Stimulated activated CD4-positive, alpha-beta T cell treated with anti-CD3 and anti-CD28 coated beads, Interleukin-12 subunit alpha, Interleukin-12 subunit beta, amount 100 ng/mL, for 4 hours (primary cell): ENCODE data around the gene OR2AJ1.

ENCODE experiments used
- DNase-seq: peaks from one replicate; pipeline ENCODE4 v3.0.0-alpha.2; 2020

Gene OR2AJ1

DNA sequence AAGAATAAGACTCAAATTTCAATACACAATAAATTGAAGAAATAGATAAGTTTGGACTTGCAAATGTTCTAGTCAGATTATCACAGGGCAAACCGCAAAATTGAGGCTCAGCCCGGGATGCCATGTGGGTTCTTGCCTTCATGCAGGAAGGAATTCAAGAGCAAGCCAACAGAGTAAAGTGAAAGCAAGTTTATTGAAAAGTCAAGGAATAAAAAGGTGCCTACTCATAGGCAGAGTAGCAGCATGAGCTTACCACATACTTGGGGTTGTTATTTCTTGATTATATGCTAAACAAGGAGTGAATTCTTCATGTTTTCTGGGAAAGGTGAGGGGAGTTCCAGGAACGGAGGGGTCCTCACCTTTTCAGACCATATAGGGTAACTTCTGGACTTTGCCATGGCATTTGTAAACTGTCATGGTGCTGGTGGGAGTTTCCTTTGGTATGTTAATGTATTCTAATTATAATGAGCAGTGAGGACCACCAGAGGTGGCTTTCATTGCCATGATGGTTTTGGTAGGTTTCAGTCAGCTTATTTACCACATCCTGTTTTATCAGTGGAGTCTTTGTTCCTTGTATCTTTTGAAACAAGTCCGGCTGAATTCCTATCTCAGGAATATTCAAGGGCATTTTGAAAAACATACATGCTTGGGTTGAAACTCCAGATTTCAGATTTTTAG, 38.4 kb downstream of the OR2AJ1 start:
- DNase-seq: no peak

DNA sequence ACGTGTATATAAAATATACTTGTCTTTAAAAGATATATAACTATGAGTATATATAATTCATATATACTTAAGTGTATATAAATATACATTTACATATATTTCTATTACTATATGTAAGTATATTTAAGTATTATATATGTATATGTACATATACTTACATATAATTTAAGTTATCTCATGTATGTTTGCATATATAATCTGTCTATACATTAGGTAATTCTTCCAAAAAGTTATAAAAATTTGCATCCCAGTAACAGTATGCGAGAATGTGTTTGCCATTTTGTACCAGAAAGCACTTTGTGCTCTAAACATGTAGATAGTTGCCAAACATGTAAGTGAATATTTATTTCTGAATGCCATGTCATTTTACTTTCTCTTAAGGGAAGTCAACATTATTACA, 40.2 kb downstream of the OR2AJ1 start, which contains the start of gene OR2AK2:
TSS of gene OR2AK2 (plus strand) at position 301 of the 400 bp plus-strand sequence. CDS start 144 bp downstream, outside the sequence.
- no peak for DNase-seq

DNA sequence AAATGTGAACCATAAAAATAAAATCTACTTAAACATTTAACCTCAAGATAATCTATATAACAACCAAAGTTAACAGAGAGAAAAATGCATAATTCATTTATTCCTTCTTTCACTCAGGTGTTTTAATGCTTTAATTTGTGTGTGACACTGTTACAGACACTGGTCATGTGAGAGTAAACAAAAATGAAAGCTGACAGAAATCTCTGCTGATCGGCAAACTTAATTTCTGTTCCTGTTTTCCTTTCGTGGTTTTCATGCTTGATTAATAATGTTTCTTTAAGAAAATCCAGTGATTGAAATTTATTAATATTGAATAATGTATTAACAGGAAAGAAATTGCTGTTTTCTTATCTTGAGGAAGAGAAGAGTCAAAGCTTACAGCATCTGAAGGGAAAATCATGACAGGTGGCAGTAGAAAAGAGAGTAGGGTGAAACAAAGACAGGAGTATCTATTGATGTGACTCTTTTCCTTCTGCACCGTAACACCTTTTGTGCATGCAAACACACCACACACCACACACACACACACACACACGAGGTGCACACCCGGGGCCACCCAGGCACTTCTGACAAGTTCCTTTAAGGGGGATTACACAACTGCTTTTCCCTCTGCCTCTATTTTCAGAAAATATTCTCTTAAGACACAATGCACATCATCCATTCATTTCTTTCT, 42.0 kb downstream of the OR2AJ1 start:
- DNase-seq: no peak
